ENCODE data around the gene CLTRN. TPM values are rescaled to one million over a fixed set of nuclear protein-coding genes. Genes with fewer than 3 reads are reported as not detected.

Gene CLTRN
- total and polyA plus RNA-seq, 2 donors (not counting 3 experiments of a cell fraction or from before 2014, with no cell fraction given) = 0.04 TPM; not detected in 1

DNA sequence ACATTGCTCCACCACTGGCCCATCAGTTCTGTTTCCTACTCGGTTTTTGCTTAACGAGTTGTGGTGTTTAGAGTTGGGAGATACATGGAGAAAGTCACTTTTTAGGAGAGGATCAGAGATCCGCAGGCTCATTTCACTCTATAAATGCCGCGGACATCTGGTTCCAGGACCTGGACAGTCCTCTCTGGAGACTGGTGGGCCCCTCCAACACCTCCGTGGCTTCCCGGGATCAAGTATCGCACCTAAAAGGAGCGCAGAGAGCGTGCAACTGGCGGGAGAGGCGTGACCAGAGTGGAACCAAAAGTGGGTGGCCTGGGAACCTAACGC lies 9.9 kb upstream of the CLTRN start:
- FAIRE-seq (no peak), DNase-seq (ENCODE audit: low read depth, low spot score) (no peak)
- Histone ChIP-seq H3K4me1 (ENCODE audit: control insufficient read depth, extremely low read depth, insufficient read depth, low read length) (peaks cover 12% of the 10 kb centered on the region), H3K27ac (ENCODE audit: insufficient read depth, low read depth, low read length) (peak overlapping the region; percentile 48), H3K79me2 (ENCODE audit: control insufficient read depth, insufficient read depth, low read length) (peaks cover 23% of the 10 kb centered on the region), H3K4me2 (ENCODE audit: insufficient read depth, low read length) (peak overlapping the region; percentile 78), H2AFZ (ENCODE audit: low read depth, low read length) (peak overlapping the region; percentile 65), H3K9ac (replicated peaks; ENCODE audit: extremely low read depth, insufficient read depth, low read length) (peak overlapping the region; percentile 64), H3K9me1 (replicated peaks; ENCODE audit: control insufficient read depth, extremely low read depth, insufficient read depth, low read length) (no peaks in the 10 kb centered on the region), H3K27me3 (ENCODE audit: control insufficient read depth in 2 of 2, insufficient read depth in 2 of 2, low read length in 2 of 2) (peaks cover 0 to under 1% of the 10 kb centered on the region in 2 experiments), H3K36me3 (ENCODE audit: control insufficient read depth in 2 of 2, extremely low read depth in 1 of 2, insufficient read depth in 2 of 2, low read length in 2 of 2) (peaks cover 0 to 2% of the 10 kb centered on the region in 2 experiments), H3K4me3 (replicated peaks in 1 of 3; ENCODE audit: insufficient read depth in 1 of 3, low read depth in 1 of 3, low read length in 3 of 3) (peak overlapping the region; percentile 19 to 78 (median 71)), H4K20me1 (replicated peaks; ENCODE audit: control insufficient read depth, extremely low read depth, insufficient read depth, low read length) (no peaks in the 10 kb centered on the region), H3K9me3 (replicated peaks; ENCODE audit: control insufficient read depth, insufficient read depth, low read length) (no peaks in the 10 kb centered on the region)
- TF ChIP-seq POLR2AphosphoS5 (IDR thresholded peaks at IDR 0.05; ENCODE audit: insufficient read depth, low read depth, low read length) = no peak
- TF ChIP-seq, protein P1, sequence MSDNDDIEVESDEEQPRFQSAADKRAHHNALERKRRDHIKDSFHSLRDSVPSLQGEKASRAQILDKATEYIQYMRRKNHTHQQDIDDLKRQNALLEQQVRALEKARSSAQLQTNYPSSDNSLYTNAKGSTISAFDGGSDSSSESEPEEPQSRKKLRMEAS (IDR thresholded peaks at IDR 0.05; ENCODE audit: insufficient read depth, insufficient read length) = no peak
- TF ChIP-seq FOS (IDR thresholded peaks at IDR 0.05; ENCODE audit: borderline replicate concordance, insufficient read depth, low read length) = no peak
- no peak for TF ChIP-seq EZH2 (IDR thresholded peaks at IDR 0.05; ENCODE audit: borderline replicate concordance, low read depth, low read length, severe bottlenecking)
- TF ChIP-seq, protein P2, sequence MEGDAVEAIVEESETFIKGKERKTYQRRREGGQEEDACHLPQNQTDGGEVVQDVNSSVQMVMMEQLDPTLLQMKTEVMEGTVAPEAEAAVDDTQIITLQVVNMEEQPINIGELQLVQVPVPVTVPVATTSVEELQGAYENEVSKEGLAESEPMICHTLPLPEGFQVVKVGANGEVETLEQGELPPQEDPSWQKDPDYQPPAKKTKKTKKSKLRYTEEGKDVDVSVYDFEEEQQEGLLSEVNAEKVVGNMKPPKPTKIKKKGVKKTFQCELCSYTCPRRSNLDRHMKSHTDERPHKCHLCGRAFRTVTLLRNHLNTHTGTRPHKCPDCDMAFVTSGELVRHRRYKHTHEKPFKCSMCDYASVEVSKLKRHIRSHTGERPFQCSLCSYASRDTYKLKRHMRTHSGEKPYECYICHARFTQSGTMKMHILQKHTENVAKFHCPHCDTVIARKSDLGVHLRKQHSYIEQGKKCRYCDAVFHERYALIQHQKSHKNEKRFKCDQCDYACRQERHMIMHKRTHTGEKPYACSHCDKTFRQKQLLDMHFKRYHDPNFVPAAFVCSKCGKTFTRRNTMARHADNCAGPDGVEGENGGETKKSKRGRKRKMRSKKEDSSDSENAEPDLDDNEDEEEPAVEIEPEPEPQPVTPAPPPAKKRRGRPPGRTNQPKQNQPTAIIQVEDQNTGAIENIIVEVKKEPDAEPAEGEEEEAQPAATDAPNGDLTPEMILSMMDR (IDR thresholded peaks at IDR 0.05; ENCODE audit: extremely low read depth in 1 of 2, insufficient read depth in 1 of 2, low read depth in 1 of 2, low read length in 2 of 2) = no peak
- TF ChIP-seq POLR2A (IDR thresholded peaks at IDR 0.05; ENCODE audit: low read depth, low read length) = no peak
- TF ChIP-seq JUN (IDR thresholded peaks at IDR 0.05; ENCODE audit: borderline replicate concordance, insufficient read depth, insufficient read length, low read depth) = no peak
- no peak for TF ChIP-seq MYC (IDR thresholded peaks at IDR 0.05; ENCODE audit: low read depth, low read length)
- no peak for TF ChIP-seq GATA2 (IDR thresholded peaks at IDR 0.05; ENCODE audit: insufficient read depth, insufficient read length, low read depth, low read length)
- POLR2A ChIA-PET = no interaction called here
- intact Hi-C loops (cut with micrococcal nuclease) (loop anchor here (2.0 to 5.0 kb wide), 2 partner anchors 182 to 204 kb away; partner anchors contain the start of gene PIR), dilution Hi-C loops (cut with MboI; ENCODE audit: extremely low pct_ligation_motif_present, low sequenced_read_pairs) (no loop called here)
- BruUV-seq (replicated peaks) = no TSS peak
- CTCF ChIA-PET = interaction anchor here (1.0 kb wide), 1 partner anchor 106 kb away, joined by 3 read pairs; no protein-coding TSS in a partner anchor
